GM21515 (cell line): ENCODE measurements around the gene RAD54L.
"Not testable (repeated sequence)": the region's sequence is repeated elsewhere in the genome, so short reads cannot be mapped to it uniquely, and the experiment has no call there.

Experiments used
- ATAC-seq: cut with Tn5 transposase; IDR thresholded peaks from one replicate; pipeline ENCODE4 v1.9.1; 2021; ENCODE audit not compliant: unreplicated experiment

Gene RAD54L

GRCh38 chr1:46319301-46319700 lies 71.7 kb downstream of the RAD54L start:
- ATAC-seq: not testable (repeated sequence)

GRCh38 chr1:46319960-46320914 lies 72.7 kb downstream of the RAD54L start:
- not testable (repeated sequence) for ATAC-seq

- not testable (repeated sequence) for ATAC-seq
These were observed 74.6 kb downstream of the RAD54L start for GRCh38 chr1:46322191-46322590.

GRCh38 chr1:46325285-46326076 lies 77.9 kb downstream of the RAD54L start:
- not testable (repeated sequence) for ATAC-seq
